ENCODE data around the gene IGSF21.

IGSF21 gene

DNA sequence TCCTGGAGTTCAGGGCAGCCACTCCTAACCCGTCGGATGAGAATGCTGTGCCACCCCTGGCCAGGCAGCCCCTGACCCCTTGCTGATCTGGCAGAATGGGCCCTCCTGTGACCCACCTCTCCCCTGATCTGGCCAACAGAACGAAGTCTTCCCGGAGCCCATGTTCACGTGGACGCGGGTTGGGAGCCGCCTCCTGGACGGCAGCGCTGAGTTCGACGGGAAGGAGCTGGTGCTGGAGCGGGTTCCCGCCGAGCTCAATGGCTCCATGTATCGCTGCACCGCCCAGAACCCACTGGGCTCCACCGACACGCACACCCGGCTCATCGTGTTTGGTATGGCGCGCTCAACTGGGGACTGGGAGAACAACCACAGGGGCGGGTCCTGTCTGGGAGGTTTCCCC is 269.1 kb downstream of the IGSF21 start:
- no peak for DNase-seq

DNA sequence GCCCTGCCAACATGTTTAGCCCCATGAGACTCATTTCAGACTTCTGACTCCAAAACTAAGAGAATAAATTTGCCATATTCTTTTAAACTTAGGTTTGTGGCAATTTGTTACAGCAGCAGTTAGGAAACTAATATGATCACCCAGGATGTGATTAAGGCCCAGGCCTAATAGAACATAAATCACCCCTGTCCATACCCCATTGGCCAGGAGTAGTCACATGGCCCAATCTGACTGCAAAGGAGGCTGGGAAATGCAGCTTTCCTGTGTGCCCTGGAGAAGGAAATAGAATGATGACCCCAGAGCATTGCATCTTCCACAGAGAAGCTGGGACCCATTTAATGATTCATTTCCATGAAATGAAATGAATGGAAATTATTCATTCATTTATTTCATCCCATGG is 272.7 kb downstream of the IGSF21 start:
- DNase-seq: no peak

DNA sequence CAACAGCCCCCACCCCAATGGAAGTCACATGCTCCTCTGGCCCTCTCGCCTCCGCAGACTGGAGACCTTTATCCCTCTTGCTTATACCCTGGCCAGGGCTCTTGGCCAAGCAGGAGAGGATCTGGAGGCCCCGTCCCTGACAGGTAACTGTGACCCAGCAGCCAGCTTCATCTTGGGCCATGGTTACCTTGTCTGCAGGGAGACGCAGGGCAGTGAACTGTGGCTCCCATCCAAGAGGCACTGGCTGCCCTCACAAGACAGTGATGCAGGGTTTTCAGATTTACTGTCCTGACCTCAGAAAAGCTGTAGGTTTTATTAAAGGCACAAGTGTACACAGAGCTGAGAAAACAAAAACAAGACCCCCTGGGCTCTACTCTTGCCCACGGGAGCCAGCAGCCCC is 276.5 kb downstream of the IGSF21 start:
- DNase-seq: no peak

DNA sequence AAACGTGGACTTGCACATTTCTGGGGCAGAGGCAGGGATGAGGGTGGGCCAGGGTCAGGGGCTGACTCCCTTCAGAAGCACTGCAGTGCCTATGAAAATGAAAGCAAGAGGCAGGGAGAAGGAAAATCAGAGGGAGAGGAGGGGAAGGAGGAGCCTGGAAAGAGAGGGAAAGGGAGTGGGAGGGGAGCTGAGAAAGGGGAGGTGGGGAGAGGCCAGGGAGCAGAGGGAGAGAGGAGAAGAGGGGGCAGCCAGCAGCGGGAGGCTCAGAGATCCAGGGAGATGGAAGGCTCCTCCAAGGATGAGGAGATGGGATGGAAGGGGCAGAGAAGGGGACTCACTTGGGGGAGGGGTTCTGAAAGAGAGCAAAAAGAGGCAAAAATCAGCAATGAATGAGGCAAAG is 276.9 kb downstream of the IGSF21 start:
- DNase-seq: no peak

DNA sequence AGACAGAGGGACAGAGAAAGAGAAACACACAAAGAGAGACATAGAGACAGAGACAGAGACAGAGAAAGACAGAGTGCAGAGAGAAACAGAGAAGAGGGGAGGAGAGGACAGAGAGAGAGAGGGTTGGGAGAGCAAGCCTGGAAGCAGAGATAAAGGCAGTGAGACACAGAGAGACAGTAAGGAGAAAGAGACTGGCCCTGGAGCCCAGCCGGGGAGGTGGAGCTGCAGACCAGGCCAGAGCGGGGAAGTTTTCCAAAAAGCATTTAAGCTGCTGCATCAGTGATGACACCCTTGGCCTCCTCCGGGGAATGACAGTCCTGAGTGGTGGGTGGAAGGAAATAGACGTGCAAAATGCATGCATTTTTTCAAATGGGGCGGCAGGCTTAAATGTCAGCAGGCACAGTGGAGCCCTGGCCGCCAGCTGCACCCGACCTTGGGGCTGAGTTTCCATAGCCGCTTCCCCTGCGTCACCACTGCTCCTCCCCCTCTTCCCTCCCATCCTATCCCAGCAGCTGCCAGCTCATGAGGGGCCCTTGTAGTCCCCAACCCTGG is 277.7 kb downstream of the IGSF21 start:
- DNase-seq: no peak

DNA sequence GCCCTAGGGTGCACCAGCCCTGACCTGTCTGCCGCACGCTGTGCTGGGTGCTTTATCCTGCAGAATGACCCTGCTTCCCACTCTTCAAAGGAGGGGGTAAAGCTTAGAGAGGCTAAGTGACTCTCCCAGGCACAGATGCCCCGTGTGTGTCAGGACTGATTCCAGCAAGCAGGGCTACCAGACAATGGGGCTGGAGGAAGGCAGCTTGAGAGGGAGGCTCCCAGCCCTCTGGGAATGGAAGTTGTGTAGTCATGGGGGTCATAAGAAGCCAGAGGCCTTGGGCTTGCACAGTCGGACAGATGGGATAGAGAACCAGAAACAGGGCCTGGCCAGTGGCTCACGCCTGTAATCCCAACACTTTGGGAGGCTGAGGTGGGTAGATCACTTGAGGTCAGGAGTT is 279.0 kb downstream of the IGSF21 start:
- no peak for DNase-seq

DNA sequence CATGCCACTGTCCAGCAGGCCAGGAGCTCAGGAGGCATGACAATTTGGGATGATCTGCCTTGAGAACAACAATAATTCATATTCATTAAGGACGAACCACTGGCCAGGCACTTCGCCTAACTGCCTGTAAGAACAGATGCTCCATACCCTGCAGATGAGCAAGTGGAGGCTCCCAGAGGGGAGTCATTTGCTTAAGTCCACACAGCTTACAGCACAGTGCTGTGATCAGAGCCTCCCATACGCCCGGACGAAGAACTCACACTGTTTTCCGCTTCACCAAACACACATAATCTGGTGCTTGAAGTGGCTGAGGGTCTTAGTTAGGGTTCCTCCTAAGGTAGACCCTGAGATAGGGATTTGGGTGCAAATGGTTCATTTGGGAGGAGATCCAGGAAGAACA is 279.7 kb downstream of the IGSF21 start:
- no peak for DNase-seq

DNA sequence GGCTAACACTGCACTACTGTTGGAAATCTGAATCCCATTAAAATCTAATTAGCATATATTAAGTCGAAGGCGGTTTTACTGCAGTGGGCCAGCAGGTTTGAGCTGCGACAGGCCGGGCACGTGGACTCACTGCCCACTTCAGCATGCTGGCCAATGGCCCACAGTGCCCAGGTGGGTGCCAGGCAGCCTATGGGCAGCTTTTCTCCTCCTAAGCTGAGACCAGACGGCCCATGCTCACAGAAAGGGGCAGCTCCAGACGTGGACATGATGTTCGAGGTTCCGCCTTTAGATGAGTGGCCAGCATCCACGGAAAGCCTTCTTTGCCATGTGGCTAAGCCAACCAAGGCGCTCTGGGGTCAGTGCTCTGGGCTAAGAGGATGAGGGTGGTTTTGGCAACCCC is 283.4 kb downstream of the IGSF21 start:
- DNase-seq: no peak

DNA sequence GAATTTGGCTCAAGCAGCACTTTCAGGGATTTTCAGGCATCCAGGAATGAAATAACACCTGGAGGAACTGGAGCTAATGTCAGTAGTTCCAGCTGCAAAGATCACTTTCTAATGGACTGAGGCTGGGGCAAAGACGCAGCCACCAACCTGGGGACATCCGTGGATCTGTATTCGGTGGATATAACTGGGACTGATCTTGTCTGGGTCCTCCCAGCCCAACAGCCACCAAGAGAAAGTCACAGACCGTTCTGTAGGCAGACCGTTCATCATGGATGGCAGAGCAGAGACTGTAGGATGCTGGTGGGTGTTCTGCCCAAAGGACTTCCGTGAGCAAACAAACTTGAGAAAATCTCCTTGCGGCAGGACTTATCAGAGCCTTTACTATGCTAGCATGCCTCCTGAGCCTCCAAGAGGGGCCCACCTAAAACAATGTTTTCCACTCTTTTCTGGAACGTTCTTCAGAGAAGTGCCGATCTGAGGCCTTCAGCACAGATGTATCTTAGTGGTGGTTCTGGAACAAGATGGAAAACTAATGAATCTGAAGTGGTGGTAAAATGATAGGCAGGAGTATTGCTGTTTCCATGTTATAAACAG is 287.1 kb downstream of the IGSF21 start:
- no peak for DNase-seq

DNA sequence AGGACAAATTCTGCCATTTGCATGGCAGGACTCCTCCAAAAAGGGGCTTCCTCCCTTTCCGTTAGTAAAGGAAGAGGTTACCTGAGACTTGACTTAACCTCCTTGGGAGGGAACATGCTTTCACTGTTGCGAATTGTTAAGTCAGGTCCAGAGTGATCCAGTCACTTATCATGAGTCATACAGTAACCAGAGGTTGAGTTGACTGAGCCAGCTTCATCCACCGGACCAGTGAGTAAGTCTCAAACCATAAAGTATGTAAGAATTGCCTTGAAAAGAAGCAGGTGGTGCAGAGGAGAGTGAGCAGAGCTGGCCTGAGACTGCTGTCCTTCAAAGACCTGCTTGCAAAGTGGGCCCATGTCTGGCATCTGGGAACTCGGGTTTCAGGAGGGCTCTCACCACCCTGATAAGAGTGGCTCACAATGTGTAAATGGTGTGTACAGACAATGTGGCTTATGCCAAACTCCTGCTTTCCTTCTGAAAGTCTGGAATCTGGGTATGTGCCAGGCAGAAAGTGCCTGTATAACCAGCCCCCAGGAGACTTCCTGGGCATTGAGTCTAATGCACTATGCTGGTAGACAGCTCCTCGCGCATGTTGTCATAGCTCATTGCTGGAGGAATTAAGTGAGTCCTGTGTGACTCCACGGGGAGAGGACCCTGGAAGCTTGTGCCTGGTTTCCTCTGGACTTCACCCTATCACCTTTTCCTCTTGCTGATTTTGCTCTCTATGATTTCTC is 288.8 kb downstream of the IGSF21 start:
- DNase-seq: no peak

DNA sequence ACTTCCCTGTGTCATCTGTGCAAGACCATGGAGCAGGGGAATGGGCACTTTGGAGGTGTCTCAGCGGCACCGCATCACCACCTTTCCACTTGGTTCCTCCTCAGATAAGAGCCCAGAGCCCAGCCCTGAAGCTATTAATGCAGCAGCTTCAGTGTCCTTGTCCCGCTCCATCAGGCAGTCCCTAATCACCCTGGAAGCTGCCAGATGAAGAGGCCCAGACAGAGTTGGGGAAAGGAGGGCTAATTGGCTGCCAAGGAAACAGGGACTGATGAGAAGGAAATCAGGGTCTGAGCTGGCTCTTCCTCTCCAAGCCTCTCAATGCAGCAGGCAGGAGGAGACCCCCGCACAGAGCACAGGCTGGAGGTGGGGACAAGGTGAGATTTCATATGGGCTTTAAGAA is 290.0 kb downstream of the IGSF21 start:
- no peak for DNase-seq

DNA sequence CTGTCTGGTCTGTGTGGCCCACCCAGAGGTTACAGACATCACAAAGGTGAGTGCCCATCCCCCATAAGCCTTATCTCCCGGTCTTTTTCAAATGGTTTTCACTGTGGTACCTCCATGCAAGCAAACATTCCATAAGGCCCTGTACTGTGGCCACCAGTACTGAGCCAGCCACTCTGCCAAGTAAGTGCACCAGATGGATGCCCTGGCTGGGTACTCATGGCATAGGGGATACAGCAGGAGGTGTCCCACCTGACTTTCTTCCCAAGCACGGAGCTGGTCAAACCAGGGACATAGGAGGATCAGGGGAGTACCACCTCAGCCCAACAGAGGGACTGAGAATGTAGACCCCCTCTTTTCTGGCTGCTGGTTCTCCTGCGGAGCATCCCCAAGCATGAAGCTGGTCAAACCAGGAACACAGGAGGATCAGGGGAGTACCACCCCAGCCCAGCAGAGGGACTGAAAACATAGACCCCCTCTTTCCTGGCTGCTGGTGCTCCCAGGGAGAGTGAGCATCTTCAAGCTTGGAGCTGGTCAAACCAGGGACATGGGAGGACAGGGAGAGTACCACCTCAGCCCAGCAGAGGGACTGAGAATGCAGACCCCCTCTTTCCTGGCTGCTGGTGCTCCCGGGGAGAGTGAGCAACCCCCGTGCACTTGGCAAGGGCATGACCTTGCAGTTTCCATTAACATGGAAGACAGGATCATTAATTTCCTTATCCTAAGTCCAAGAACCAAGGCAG is 291.4 kb downstream of the IGSF21 start:
- no peak for DNase-seq

DNA sequence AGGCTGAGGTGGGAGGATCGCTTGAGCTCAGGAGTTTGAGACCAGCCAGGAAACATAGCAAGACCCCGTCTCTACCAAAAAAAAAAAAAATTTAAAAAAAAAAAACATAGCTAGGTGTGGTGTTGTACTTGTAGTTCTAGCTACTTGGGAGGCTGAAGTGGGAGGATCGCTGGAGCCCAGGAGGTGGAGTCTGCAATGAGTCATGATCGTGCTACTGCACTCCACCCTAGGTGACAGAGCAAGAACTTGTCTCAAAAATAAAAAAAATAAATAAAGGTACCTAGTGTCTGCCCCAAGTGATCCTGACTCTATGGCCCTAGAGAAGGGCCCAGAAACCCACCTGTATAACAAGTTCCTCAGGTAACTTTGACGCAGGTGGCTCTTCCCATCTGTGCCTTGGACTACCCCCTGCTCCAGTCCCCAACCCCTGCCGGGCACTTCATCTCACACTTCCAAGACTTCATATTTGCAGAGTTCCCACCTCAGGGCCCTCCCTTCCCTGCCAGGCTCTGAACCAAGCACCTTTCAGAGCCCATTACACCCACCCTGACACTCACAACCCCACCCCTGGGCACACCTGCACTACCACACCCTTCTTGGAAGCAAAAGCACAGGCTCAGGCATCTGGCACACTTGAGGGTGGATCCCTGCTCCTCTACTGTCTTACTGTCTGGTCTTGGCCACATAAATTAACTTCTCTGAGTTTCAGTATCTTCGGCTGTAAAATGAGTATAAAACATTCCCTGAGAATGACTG is 292.9 kb downstream of the IGSF21 start:
- DNase-seq: no peak

DNA sequence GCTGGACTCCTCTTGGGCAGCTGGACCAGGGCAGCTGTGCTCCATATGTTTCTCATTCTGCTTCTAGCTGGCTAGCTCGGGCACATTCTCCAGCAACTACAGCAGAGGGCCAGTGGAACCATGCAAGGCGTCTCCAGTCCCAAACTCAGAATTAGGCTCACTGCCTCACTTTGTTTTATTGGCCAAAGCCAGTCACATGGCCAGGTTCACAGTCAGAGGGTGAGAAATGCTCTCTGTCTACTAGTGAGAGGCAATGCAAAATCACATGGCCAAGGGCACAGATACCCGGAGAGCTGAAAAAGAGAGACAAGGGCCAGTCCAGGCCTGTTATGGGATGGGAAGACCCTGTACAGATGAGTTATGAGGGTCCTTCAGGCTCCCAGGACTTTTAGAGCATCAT is 294.3 kb downstream of the IGSF21 start:
- no peak for DNase-seq

DNA sequence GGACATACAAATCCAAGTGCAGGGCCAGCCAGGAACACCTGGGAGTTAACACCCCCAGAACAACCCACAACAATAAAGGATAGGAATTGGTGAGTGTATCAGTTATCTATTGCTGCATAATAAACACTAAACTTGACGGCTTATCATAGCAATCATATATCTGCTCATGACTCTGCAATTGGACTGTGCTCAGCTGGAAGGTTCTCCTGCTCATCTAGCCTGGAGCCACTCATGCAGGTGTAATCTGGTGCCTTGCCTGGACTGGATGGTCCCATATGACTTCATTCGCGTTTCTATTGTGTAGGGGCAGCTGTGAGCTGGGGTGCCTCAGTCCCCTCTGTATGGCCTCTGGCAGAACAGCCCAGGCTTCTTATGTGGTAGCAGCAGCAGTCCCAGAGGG is 296.9 kb downstream of the IGSF21 start:
- DNase-seq: no peak

DNA sequence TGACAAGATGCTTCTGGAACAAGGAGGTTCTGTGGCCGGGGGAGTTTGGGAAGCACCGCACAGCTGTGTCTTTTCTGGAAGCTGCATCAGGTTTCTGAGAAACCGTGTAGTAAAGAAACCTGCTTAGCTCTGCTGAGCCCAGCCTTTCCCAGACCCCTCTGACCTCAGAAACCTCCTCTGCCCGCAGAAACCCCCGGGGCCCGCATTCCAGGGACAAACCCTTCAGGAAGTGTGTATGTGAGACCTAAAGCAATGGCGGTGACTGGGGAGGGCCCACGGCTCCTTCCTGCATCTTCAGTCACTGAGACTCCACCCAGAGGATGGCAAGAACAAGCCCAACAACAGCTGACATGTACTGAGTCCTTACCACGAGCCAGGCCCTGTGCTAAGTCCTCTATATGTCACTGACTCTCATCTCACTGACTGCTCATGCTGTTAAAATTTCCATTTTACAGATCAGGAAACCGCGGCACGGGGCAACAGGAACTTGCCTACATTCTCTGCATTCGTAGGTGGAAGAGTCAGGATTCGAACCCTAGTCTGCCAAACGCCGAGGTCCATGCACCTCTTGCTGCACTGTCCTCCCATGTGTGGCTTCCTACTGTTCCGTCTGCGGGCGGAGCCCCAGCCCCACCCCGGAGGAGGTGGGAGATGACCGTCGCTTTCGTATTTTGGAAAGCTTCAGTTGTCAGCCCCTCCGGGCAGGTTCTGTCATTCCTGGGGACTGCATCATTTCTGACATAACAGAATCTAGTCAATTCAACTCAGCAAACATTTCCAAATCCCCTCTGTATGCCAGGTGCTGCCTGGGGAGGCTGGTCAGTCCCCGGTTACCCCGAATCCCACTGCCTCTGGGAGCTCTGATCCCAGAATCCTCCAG is 299.8 kb downstream of the IGSF21 start:
- no peak for DNase-seq

DNA sequence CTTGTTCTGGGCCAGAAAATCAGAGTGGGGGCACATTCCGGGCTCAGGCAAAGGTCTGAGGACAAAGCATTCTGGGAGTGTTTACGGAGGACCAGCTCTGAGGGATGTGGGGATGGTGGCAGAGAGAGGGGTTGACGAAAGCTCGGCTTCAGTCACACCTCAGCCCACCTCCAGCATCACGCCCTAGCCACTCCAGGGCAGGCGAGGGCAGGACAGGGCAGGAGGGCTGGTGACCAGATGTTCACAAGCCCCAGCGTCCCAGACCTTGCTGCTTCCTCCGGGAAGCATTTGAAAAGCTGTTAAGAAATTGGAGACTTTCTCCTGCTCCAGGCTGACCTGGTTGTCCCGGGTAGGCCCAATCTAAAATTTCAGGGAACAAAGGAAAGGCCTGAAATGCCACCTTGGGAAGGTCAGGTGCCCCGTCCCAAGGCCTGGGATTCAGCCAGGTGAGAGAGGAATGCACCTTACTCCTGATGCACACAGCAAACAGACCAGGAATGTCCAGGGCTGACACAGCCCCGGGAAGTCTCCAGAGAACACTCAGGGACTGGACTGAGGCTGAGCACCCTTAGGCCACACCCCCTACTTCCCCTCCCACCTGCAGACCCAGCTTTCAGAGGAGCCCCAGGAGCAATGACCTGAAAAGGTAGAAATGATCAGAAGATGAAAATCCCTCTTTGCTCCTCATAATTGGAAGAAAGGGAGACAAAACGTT is 301.2 kb downstream of the IGSF21 start:
- no peak for DNase-seq

DNA sequence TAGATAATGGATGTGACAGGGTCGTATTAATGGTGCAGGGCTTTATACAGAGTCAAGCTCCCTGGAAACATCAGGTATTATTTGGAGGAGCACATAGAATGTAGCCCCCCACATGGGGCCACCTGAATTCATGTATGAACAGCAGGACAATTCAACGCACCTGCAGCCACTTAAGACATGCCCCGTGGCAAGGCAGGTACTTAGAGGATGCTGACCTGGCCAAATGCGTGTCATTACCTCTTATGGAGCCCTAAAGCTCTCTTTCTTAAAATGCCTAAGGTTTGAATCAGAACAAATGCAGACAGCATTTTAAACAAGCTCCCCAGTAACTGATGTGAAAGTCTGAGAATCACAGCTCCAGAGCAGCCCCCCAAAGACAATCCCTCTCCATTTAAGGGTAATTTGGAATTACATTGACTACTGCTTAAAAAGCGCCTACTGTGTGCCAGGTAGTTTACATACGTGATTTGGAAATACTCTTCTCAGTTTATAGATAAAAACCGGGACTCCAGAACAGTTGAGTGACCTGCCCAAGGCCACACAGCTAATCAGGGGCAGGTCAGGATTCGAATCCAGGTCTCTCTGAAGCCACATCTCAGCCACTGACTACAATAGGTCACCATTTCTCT is 302.1 kb downstream of the IGSF21 start:
- no peak for DNase-seq

DNA sequence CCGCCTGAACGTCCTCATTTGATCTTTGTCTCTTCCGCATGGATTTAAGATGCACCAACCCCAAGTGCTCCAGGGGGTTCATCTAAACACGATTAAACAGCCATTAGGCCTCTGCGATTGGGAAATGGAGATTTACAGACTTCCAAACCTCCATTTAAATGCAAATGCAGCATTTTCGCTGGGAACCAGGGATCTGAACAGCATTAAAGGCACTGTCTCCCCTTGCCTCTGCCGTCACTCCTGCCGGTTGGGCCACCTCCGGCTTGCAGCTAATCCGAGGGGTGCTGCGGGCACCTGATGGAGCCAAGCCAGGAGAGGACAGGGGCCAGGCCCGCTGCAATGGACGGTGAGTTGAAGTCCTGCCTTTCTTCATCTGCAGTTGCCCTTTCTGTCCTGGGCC is 302.8 kb downstream of the IGSF21 start:
- DNase-seq: no peak

DNA sequence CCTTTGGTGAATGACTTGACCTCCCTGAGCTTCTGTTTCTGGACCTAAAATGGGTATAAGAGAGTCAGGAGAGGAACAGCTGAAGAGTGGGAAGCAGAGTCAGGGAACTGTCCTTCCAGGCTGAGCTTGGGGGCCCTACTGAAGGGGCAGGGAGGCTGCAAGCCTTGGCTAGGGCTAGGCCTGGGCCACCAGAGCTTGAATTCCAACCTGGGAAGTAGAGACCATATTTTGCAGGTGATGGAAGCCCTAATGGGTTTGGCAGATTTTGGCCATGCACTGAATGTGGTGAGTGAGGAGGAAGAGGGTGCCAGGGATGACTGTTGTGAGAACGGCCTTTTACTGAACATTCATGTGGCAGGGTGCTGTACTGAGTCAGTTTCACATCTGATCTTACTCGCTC is 303.7 kb downstream of the IGSF21 start:
- no peak for DNase-seq
